ENCODE results near the gene CLPSL1. TPM values are rescaled to one million over a fixed set of nuclear protein-coding genes. Genes with fewer than 3 reads are reported as not detected.
A peak's percentile ranks its signal among the peaks of the same experiment; 100 is the strongest.

The CLPSL1 gene
- total RNA-seq, 6 experiments from 2014 or later, result not detected

DNA sequence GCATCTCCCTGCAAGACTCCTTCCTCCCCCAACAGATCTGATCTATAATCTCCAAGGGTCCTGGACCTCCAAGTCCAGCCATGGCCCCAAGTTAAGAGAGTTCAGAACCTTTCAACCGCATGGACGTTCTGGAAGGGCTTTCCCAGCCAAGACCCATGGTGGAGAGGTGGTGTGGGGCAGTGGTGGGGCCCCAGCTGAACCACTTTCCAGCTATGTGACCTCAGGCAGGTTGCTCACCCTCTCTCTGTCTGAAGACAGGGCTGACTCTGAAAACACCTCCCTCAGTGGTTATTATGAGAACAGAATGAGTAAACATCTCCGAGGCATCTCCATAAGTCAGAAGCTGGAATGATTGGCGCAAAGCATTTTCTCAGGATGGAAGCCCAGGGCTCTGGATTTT lies 15.4 kb downstream of the CLPSL1 start:
- no peak for TF ChIP-seq POLR2A (IDR thresholded peaks at IDR 0.05)
- TF ChIP-seq, protein P1, sequence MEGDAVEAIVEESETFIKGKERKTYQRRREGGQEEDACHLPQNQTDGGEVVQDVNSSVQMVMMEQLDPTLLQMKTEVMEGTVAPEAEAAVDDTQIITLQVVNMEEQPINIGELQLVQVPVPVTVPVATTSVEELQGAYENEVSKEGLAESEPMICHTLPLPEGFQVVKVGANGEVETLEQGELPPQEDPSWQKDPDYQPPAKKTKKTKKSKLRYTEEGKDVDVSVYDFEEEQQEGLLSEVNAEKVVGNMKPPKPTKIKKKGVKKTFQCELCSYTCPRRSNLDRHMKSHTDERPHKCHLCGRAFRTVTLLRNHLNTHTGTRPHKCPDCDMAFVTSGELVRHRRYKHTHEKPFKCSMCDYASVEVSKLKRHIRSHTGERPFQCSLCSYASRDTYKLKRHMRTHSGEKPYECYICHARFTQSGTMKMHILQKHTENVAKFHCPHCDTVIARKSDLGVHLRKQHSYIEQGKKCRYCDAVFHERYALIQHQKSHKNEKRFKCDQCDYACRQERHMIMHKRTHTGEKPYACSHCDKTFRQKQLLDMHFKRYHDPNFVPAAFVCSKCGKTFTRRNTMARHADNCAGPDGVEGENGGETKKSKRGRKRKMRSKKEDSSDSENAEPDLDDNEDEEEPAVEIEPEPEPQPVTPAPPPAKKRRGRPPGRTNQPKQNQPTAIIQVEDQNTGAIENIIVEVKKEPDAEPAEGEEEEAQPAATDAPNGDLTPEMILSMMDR (IDR thresholded peaks at IDR 0.05), result no peak
- Histone ChIP-seq H3K4me1 (no peaks in the 10 kb centered on the region), H3K4me3 (no peak overlapping the region), H3K9me3 (no peaks in the 10 kb centered on the region), H3K36me3 (no peaks in the 10 kb centered on the region), H3K27me3 (no peaks in the 10 kb centered on the region), H3K27ac (no peak overlapping the region)
- DNase-seq (no peak), ATAC-seq (peak in 1 of 4 donors; percentile 4)
- intact Hi-C loops (cut with DNase I), result no loop called here
- 82% methylated on average over 4 of the region's 4 CpGs for WGBS (ENCODE audit: insufficient coverage, low coverage, low lambda C conversion rate, missing lambda C conversion rate)

DNA sequence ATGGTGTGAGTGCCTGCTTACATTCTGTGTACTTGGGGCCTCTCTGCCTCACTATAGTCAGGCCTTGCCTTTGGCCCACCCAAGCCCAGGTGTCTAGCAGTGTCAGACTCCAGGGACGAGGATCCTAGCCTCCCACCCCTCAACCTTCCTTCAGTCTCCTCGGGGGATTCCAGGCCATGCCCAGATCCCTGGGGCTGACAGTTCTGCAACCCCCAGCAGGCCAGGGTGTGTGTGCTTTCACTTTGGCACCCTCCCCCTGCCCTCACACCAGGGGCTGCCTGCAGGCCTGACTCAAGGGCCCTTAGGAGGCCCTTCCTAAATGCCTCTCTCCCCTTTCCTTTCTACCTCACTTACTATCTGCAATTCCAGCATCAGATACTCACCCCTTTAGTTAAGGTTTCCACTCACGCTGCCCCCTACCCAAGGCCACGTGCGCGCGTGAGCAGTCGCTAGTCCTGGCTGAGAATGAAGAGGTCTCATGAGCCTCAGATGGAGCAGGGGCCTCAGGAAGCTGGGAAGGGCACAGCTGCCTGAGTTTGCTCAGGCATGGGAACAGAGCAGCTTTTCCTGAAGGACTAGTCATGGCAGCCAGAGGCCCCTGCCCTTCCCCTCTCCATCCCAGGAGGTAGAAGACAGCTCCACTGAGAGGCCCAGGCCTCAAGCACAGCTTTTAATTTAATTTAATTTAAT lies 17.2 kb downstream of the CLPSL1 start:
- Histone ChIP-seq H3K4me1 (no peaks in the 10 kb centered on the region), H3K36me3 (no peaks in the 10 kb centered on the region), H3K4me3 (no peak overlapping the region), H3K9me3 (no peaks in the 10 kb centered on the region), H3K27ac (no peak overlapping the region), H3K27me3 (no peaks in the 10 kb centered on the region)
- TF ChIP-seq, protein P1 (IDR thresholded peaks at IDR 0.05), result no peak
- peak in 1 of 4 donors; percentile 17 for ATAC-seq
- no peak for DNase-seq
- WGBS (ENCODE audit: insufficient coverage, low coverage, low lambda C conversion rate, missing lambda C conversion rate), result 86% methylated on average over 8 of the region's 8 CpGs
- intact Hi-C loops (cut with DNase I), result loop anchor here (1.0 kb wide), 1 partner anchor 11 kb away; no protein-coding TSS in a partner anchor

DNA sequence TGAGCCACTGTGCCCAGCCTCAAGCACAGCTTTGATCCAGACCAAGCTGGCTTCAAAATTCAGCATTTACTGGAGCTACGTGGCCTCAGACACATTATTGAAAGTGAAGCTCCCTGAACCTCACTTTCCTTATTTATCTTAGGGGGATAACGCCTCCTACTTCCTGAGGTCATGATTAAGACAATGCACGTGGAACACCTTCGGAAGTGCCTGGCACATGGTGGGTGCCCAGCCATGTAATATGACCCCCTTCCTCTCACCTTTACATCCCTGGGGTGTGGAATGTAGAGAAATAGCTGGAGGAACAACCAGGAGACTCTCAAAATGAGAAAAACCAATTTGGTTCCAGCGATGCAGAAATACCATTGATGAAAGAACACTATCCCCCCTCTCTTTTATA lies 17.9 kb downstream of the CLPSL1 start:
- intact Hi-C loops (cut with DNase I), result loop anchor here (1.0 kb wide), 1 partner anchor 11 kb away; no protein-coding TSS in a partner anchor
- no peaks in the 10 kb centered on the region for H3K4me1 ChIP-seq

DNA sequence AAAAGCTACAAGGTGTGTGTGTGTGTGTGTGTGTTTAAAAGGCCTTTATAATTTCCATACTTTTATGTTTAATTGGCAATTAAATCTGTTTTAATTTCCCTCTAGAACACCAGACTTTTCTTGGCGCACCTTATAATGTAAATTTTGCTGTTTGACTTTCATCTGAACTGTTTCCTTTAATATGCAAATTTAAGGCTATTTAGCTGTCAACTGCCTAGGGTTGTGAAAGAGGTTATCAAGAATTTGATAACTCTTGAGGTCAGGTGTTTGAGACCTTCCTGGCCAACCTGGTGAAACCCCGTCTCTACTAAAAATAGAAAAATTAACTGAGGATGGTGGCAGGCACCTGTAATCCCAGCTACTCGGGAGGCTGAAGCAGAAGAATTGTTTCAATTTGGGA lies 20.3 kb downstream of the CLPSL1 start:
- WGBS (ENCODE audit: insufficient coverage, low coverage, low lambda C conversion rate, missing lambda C conversion rate), result 47% methylated on average over 3 of the region's 3 CpGs
- no peaks in the 10 kb centered on the region for H3K27me3 ChIP-seq
- ATAC-seq (no peak), DNase-seq (no peak)
- TF ChIP-seq, protein P1 (IDR thresholded peaks at IDR 0.05), result no peak
- TF ChIP-seq POLR2A (IDR thresholded peaks at IDR 0.05), result no peak
- H3K4me1 ChIP-seq, result peaks cover 0 to 5% (median 0%) of the 10 kb centered on the region in 4 donors
- no peaks in the 10 kb centered on the region for H3K36me3 ChIP-seq
- no peak overlapping the region for H3K4me3 ChIP-seq
- intact Hi-C loops (cut with DNase I), result no loop called here
- no peak overlapping the region for H3K27ac ChIP-seq
- H3K9me3 ChIP-seq, result no peaks in the 10 kb centered on the region

More for the DNA sequence above, 17.9 kb downstream of the CLPSL1 start:
- H3K36me3 ChIP-seq, result no peaks in the 10 kb centered on the region
- DNase-seq (no peak), ATAC-seq (no peak)
- H3K27ac ChIP-seq, result no peak overlapping the region
- no peaks in the 10 kb centered on the region for H3K27me3 ChIP-seq
- TF ChIP-seq POLR2A (IDR thresholded peaks at IDR 0.05), result no peak
- TF ChIP-seq, protein P1 (IDR thresholded peaks at IDR 0.05), result no peak
- no peak overlapping the region for H3K4me3 ChIP-seq
- no peaks in the 10 kb centered on the region for H3K9me3 ChIP-seq
- WGBS (ENCODE audit: insufficient coverage, low coverage, low lambda C conversion rate, missing lambda C conversion rate), result 51% methylated on average over 5 of the region's 5 CpGs

Measured in right lobe of liver (tissue), 6 donors.